ENCODE data around the gene SORD.
"Not testable (repeated sequence)": the region's sequence is repeated elsewhere in the genome, so short reads cannot be mapped to it uniquely, and the experiment has no call there.

Gene SORD

GRCh38 chr15:45004590-45005175, 18.3 kb upstream of the SORD start:
- H3K4me3 Mint-ChIP-seq; H3K27me3 Mint-ChIP-seq; H3K36me3 Mint-ChIP-seq (ENCODE audit: low read depth); H3K4me1 Mint-ChIP-seq (ENCODE audit: low read depth); intact Hi-C loops (cut with micrococcal nuclease); H3K27ac Mint-ChIP-seq; H3K9me3 Mint-ChIP-seq: not testable (repeated sequence)

- Mint-ChIP-seq H3K36me3 (ENCODE audit: low read depth) (no peaks in the 10 kb centered on the region), H3K27me3 (peaks cover 6% of the 10 kb centered on the region), H3K9me3 (no peaks in the 10 kb centered on the region), H3K4me1 (ENCODE audit: low read depth) (no peaks in the 10 kb centered on the region), H3K27ac (no peak overlapping the region), H3K4me3 (no peak overlapping the region)
- intact Hi-C loops (cut with micrococcal nuclease), result no loop called here
Measured at GRCh38 chr15:45009046-45009445, 13.9 kb upstream of the SORD start.

- H3K4me3 Mint-ChIP-seq; intact Hi-C loops (cut with micrococcal nuclease); H3K36me3 Mint-ChIP-seq (ENCODE audit: low read depth); H3K9me3 Mint-ChIP-seq; H3K27ac Mint-ChIP-seq; H3K4me1 Mint-ChIP-seq (ENCODE audit: low read depth): not testable (repeated sequence)
- H3K27me3 Mint-ChIP-seq, result peaks cover 14% of the 10 kb centered on the region
Measured at GRCh38 chr15:45015114-45015513, 7.9 kb upstream of the SORD start.

- not testable (repeated sequence) for H3K27ac Mint-ChIP-seq; H3K4me3 Mint-ChIP-seq; H3K9me3 Mint-ChIP-seq; H3K36me3 Mint-ChIP-seq (ENCODE audit: low read depth)
- intact Hi-C loops (cut with micrococcal nuclease), result loop anchor here (5.0 kb wide), 1 partner anchor 358 kb away; the partner anchor contains the start of gene SPG11
- Mint-ChIP-seq H3K4me1 (ENCODE audit: low read depth) (peaks cover 32% of the 10 kb centered on the region), H3K27me3 (peaks cover 31% of the 10 kb centered on the region)
Measured at GRCh38 chr15:45020222-45020900, 2.6 kb upstream of the SORD start.

GRCh38 chr15:45020901-45021259, 2.1 kb upstream of the SORD start:
- H3K9me3 Mint-ChIP-seq; H3K4me3 Mint-ChIP-seq; H3K36me3 Mint-ChIP-seq (ENCODE audit: low read depth); H3K27ac Mint-ChIP-seq: not testable (repeated sequence)
- Mint-ChIP-seq H3K27me3 (peaks cover 31% of the 10 kb centered on the region), H3K4me1 (ENCODE audit: low read depth) (peaks cover 37% of the 10 kb centered on the region)
- intact Hi-C loops (cut with micrococcal nuclease), result loop anchor here (5.0 kb wide), 1 partner anchor 359 kb away; the partner anchor contains the start of gene SPG11

- peaks cover 6% of the 10 kb centered on the region for H3K36me3 Mint-ChIP-seq (ENCODE audit: low read depth)
- H3K4me1 Mint-ChIP-seq (ENCODE audit: low read depth), result peaks cover 42% of the 10 kb centered on the region
- no peak overlapping the region for H3K27ac Mint-ChIP-seq
- no peaks in the 10 kb centered on the region for H3K9me3 Mint-ChIP-seq
- no peak overlapping the region for H3K4me3 Mint-ChIP-seq
- H3K27me3 Mint-ChIP-seq, result peaks cover 31% of the 10 kb centered on the region
- intact Hi-C loops (cut with micrococcal nuclease), result loop anchor here (5.0 kb wide), 1 partner anchor 359 kb away; the partner anchor contains the start of gene SPG11
Measured at GRCh38 chr15:45021348-45021747, 1.6 kb upstream of the SORD start.

- peak overlapping the region; percentile 87 for H3K27ac Mint-ChIP-seq
- peaks cover 38% of the 10 kb centered on the region for H3K4me1 Mint-ChIP-seq (ENCODE audit: low read depth)
- intact Hi-C loops (cut with micrococcal nuclease), result loop anchor here (5.0 kb wide), 1 partner anchor 361 kb away; the partner anchor contains the start of gene SPG11
- no peaks in the 10 kb centered on the region for H3K9me3 Mint-ChIP-seq
- H3K27me3 Mint-ChIP-seq, result peaks cover 23% of the 10 kb centered on the region
- H3K36me3 Mint-ChIP-seq (ENCODE audit: low read depth), result peaks cover 6% of the 10 kb centered on the region
- H3K4me3 Mint-ChIP-seq, result peak overlapping the region; percentile 91
Measured at GRCh38 chr15:45023659-45024225, 747 bp downstream of the SORD start.

GRCh38 chr15:45024649-45025048, 1.7 kb downstream of the SORD start:
- H3K9me3 Mint-ChIP-seq, H3K4me3 Mint-ChIP-seq, H3K27ac Mint-ChIP-seq: not testable (repeated sequence)
- Mint-ChIP-seq H3K4me1 (ENCODE audit: low read depth) (peaks cover 38% of the 10 kb centered on the region), H3K36me3 (ENCODE audit: low read depth) (peaks cover 11% of the 10 kb centered on the region), H3K27me3 (peaks cover 20% of the 10 kb centered on the region)
- intact Hi-C loops (cut with micrococcal nuclease), result loop anchor here (5.0 kb wide), 1 partner anchor 362 kb away; the partner anchor contains the start of gene SPG11

GRCh38 chr15:45025627-45026026, 2.6 kb downstream of the SORD start:
- Mint-ChIP-seq H3K27me3 (peaks cover 14% of the 10 kb centered on the region), H3K36me3 (ENCODE audit: low read depth) (peaks cover 16% of the 10 kb centered on the region), H3K4me1 (ENCODE audit: low read depth) (peaks cover 38% of the 10 kb centered on the region)
- H3K27ac Mint-ChIP-seq; H3K9me3 Mint-ChIP-seq; intact Hi-C loops (cut with micrococcal nuclease); H3K4me3 Mint-ChIP-seq: not testable (repeated sequence)

- H3K4me3 Mint-ChIP-seq, result no peak overlapping the region
- no peak overlapping the region for H3K27ac Mint-ChIP-seq
- H3K9me3 Mint-ChIP-seq, result no peaks in the 10 kb centered on the region
- peaks cover 24% of the 10 kb centered on the region for H3K36me3 Mint-ChIP-seq (ENCODE audit: low read depth)
- intact Hi-C loops (cut with micrococcal nuclease), result no loop called here
- H3K27me3 Mint-ChIP-seq, result peaks cover 8% of the 10 kb centered on the region
- H3K4me1 Mint-ChIP-seq (ENCODE audit: low read depth), result peaks cover 38% of the 10 kb centered on the region
Measured at GRCh38 chr15:45026651-45027190, 3.7 kb downstream of the SORD start.

GRCh38 chr15:45027220-45027619, 4.2 kb downstream of the SORD start:
- Mint-ChIP-seq H3K9me3 (no peaks in the 10 kb centered on the region), H3K36me3 (ENCODE audit: low read depth) (peaks cover 24% of the 10 kb centered on the region), H3K4me1 (ENCODE audit: low read depth) (peaks cover 37% of the 10 kb centered on the region), H3K4me3 (no peak overlapping the region), H3K27ac (no peak overlapping the region), H3K27me3 (peaks cover 3% of the 10 kb centered on the region)
- intact Hi-C loops (cut with micrococcal nuclease), result no loop called here

- peaks cover 26% of the 10 kb centered on the region for H3K4me1 Mint-ChIP-seq (ENCODE audit: low read depth)
- H3K36me3 Mint-ChIP-seq (ENCODE audit: low read depth), result peaks cover 28% of the 10 kb centered on the region
- H3K27ac Mint-ChIP-seq, result no peak overlapping the region
- H3K9me3 Mint-ChIP-seq, result no peaks in the 10 kb centered on the region
- H3K27me3 Mint-ChIP-seq, result peaks cover 3% of the 10 kb centered on the region
- intact Hi-C loops (cut with micrococcal nuclease), result loop anchor here (10.0 kb wide), 1 partner anchor 66 kb away; no protein-coding TSS in a partner anchor
- no peak overlapping the region for H3K4me3 Mint-ChIP-seq
Measured at GRCh38 chr15:45030743-45031142, 7.7 kb downstream of the SORD start.

GRCh38 chr15:45031522-45032028, 8.6 kb downstream of the SORD start:
- H3K27me3 Mint-ChIP-seq, H3K9me3 Mint-ChIP-seq, H3K4me3 Mint-ChIP-seq, H3K27ac Mint-ChIP-seq: not testable (repeated sequence)
- intact Hi-C loops (cut with micrococcal nuclease), result loop anchor here (10.0 kb wide), 1 partner anchor 67 kb away; no protein-coding TSS in a partner anchor
- Mint-ChIP-seq H3K4me1 (ENCODE audit: low read depth) (peaks cover 24% of the 10 kb centered on the region), H3K36me3 (ENCODE audit: low read depth) (peaks cover 35% of the 10 kb centered on the region)

GRCh38 chr15:45032501-45032900, 9.5 kb downstream of the SORD start:
- Mint-ChIP-seq H3K36me3 (ENCODE audit: low read depth) (peaks cover 35% of the 10 kb centered on the region), H3K4me1 (ENCODE audit: low read depth) (peaks cover 25% of the 10 kb centered on the region)
- not testable (repeated sequence) for H3K4me3 Mint-ChIP-seq, H3K27me3 Mint-ChIP-seq, H3K27ac Mint-ChIP-seq, H3K9me3 Mint-ChIP-seq
- intact Hi-C loops (cut with micrococcal nuclease), result loop anchor here (10.0 kb wide), 1 partner anchor 68 kb away; no protein-coding TSS in a partner anchor
